GM12875 (cell line): Measurements from ENCODE around the gene NCBP1.

Experiments used
- H3K4me3 ChIP-seq: one replicate; pipeline ENCODE4 v1.5.1; 2011; ENCODE audit warnings: low read depth, low read length, control low read depth
- TF ChIP-seq, protein P1 (sequence below): IDR thresholded peaks from 2 replicates; pipeline ENCODE4 v1.5.1; 2011; ENCODE audit warnings: low read depth, mild to moderate bottlenecking, control low read depth, inconsistent platforms, low read length, moderate library complexity, borderline replicate concordance; ENCODE audit not compliant: insufficient read depth

NCBP1 gene

DNA sequence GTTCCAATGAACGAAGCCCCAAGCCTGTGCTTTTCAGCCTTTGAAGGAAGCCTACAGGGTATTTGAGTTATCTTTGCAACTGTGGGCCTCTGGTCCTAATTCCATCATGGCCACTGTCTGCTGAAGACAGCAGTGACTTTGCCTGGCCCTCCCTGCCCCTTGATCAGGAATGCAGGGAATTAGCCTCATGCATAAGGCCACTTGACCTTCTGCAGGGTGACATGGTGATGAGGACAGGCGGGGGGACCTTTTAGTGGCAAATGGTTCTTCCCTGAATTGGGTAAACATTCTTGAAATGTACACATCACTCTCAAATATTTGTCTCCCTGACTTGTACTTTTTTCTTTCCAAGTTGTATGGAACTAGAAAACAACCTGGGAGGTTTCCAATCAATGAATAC lies 88.7 kb downstream of the NCBP1 start:
- no peak overlapping the region for H3K4me3 ChIP-seq
- TF ChIP-seq, protein P1, sequence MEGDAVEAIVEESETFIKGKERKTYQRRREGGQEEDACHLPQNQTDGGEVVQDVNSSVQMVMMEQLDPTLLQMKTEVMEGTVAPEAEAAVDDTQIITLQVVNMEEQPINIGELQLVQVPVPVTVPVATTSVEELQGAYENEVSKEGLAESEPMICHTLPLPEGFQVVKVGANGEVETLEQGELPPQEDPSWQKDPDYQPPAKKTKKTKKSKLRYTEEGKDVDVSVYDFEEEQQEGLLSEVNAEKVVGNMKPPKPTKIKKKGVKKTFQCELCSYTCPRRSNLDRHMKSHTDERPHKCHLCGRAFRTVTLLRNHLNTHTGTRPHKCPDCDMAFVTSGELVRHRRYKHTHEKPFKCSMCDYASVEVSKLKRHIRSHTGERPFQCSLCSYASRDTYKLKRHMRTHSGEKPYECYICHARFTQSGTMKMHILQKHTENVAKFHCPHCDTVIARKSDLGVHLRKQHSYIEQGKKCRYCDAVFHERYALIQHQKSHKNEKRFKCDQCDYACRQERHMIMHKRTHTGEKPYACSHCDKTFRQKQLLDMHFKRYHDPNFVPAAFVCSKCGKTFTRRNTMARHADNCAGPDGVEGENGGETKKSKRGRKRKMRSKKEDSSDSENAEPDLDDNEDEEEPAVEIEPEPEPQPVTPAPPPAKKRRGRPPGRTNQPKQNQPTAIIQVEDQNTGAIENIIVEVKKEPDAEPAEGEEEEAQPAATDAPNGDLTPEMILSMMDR: no peak
